K562 (cell line): ENCODE measurements around the gene LTA. TPM values are rescaled to one million over a fixed set of nuclear protein-coding genes. Genes with fewer than 3 reads are reported as not detected.
A peak's percentile ranks its signal among the peaks of the same experiment; 100 is the strongest.

Experiments used
- ARID3B ChIP-seq: fragments of 250-450 bp; sonication (Bioruptor Pico); IDR thresholded peaks from 2 replicates; pipeline ENCODE4 v1.4.0; 2020; ENCODE audit warnings: borderline replicate concordance
- CHD1 ChIP-seq: fragments of 200-600 bp; sonication (generic); IDR thresholded peaks from one replicate; pipeline ENCODE4 v1.6.1; 2012; ENCODE audit warnings: mild to moderate bottlenecking, moderate library complexity, low read length, inconsistent platforms
- E4F1 ChIP-seq: fragments of 250-450 bp; sonication (Bioruptor Pico); IDR thresholded peaks from 2 replicates; pipeline ENCODE4 v1.5.0; 2021; ENCODE audit warnings: mild to moderate bottlenecking, borderline replicate concordance
- EP400 ChIP-seq: fragments of 450-650 bp; IDR thresholded peaks from 2 replicates; pipeline ENCODE4 v1.6.1; 2017; ENCODE audit warnings: antibody characterized with exemption, mild to moderate bottlenecking, moderate library complexity
- GTF2A2 ChIP-seq: IDR thresholded peaks from 2 replicates; pipeline ENCODE4 v1.6.1; 2016; ENCODE audit warnings: mild to moderate bottlenecking, missing genetic modification characterization, missing compliant biosample characterization
- HMG20A ChIP-seq: fragments of 450-650 bp; formaldehyde crosslinking; conservative IDR thresholded peaks from 2 replicates; pipeline ENCODE4 v1.4.0; 2020; ENCODE audit warnings: mild to moderate bottlenecking, mixed read lengths
- MYC ChIP-seq, 2 experiments: fragments of 250-450 bp in 1 of 2; sonication (Bioruptor Pico) in 1 of 2; IDR thresholded peaks; 2 replicates each; pipeline versions ENCODE4 v1.5.1 to v1.6.1; 2012 to 2021; ENCODE audit warnings: low read depth in 2 of 2, borderline replicate concordance in 1 of 2, improper control_type of control experiment in 1 of 2, low read length in 1 of 2, mild to moderate bottlenecking in 1 of 2, moderate library complexity in 1 of 2
- PCBP2 ChIP-seq: fragments of 200-400 bp; formaldehyde crosslinking; IDR thresholded peaks from 2 replicates; pipeline ENCODE4 v1.6.1; 2018; ENCODE audit warnings: low read length, low read depth, mild to moderate bottlenecking, moderate library complexity; ENCODE audit not compliant: poor library complexity, severe bottlenecking
- RCOR1 ChIP-seq, 2 experiments: IDR thresholded peaks; 2 replicates each; pipeline ENCODE4 v1.6.1; 2012; ENCODE audit warnings: low read depth in 2 of 2, low read length in 2 of 2, borderline replicate concordance in 1 of 2, improper control_type of control experiment in 1 of 2
- RREB1 ChIP-seq: fragments of 250-450 bp; sonication (Bioruptor Pico); IDR thresholded peaks from 2 replicates; pipeline ENCODE4 v1.4.0; 2020
- ZC3H11A ChIP-seq: IDR thresholded peaks from 2 replicates; pipeline ENCODE4 v1.6.1; 2012; ENCODE audit warnings: low read depth, low read length, improper control_type of control experiment
- ZNF217 ChIP-seq: sonication (generic); formaldehyde crosslinking; IDR thresholded peaks from 2 replicates; pipeline ENCODE4 v1.8.0; 2022; ENCODE audit warnings: mild to moderate bottlenecking, missing genetic modification reagents
- ZNF395 ChIP-seq: fragments of 200-800 bp; sonication (Bioruptor generic); IDR thresholded peaks from 2 replicates; pipeline ENCODE4 v1.6.1; 2017; ENCODE audit warnings: missing genetic modification characterization, missing compliant biosample characterization
- ZNF445 ChIP-seq: fragments of 250-450 bp; sonication (Bioruptor Pico); IDR thresholded peaks from 2 replicates; pipeline ENCODE4 v1.4.0; 2020; ENCODE audit warnings: low read depth, mild to moderate bottlenecking, moderate library complexity
- polyA plus RNA-seq, 8 experiments: library from polyadenylated mRNA; depleted of rRNA in 4 of 8; stranded (reverse) in 5 of 8; unstranded in 3 of 8; fragments of >200 nt; fragmentation: Nextera tagmentation in 2 of 8; fragmentation: Illumina TruSeq in 1 of 8; extraction: Ambion mirVana in 2 of 8; extraction: Trizol in 1 of 8; gene quantifications; 2 replicates each; pipeline versions ENCODE4 v1.2.1 to v1.2.3, GENCODE V29; 2011 to 2014; ENCODE audit warnings: inconsistent platforms in 1 of 8, missing spikeins in 1 of 8
- total RNA-seq, 7 experiments: library from RNA; depleted of rRNA in 6 of 7; stranded (reverse); fragments of >200 nt in 6 of 7; fragmentation: Illumina TruSeq in 2 of 7; extraction: Trizol in 2 of 7; gene quantifications; 2 replicates each; pipeline versions ENCODE4 v1.2.1 to v1.2.3, GENCODE V29; 2011 to 2021; ENCODE audit warnings: low replicate concordance in 1 of 7

The LTA gene
- total and polyA plus RNA-seq, 9 of the 15 experiments (the other 6 are each of a cell fraction or from before 2014, with no cell fraction given): 0.80 TPM; not detected in 8

GRCh38 chr6:31559958-31560696, 12.0 kb upstream of the LTA start (continued):
- TF ChIP-seq ARID3B (CRISPR knock-in tag) (no peak), CHD1 (no peak), ZC3H11A (no peak), ZNF445 (CRISPR knock-in tag) (no peak), EP400 (peak; percentile 58), HMG20A (no peak), ZNF217 (CRISPR knock-in tag) (no peak), MYC (IDR thresholded peaks at IDR 0.05; ENCODE audit: low read depth, low read length) (peak; percentile 76), MYC (CRISPR knock-in tag; IDR thresholded peaks at IDR 0.05; ENCODE audit: borderline replicate concordance, low read depth) (no peak), RREB1 (CRISPR knock-in tag) (no peak), E4F1 (CRISPR knock-in tag) (no peak), GTF2A2 (tag) (no peak), RCOR1 (IDR thresholded peaks at IDR 0.05; ENCODE audit: borderline replicate concordance in 1 of 2, low read depth in 2 of 2, low read length in 2 of 2) (peak in 1 of 2 experiments; percentile 84; a peak in 1 of 4 replicates), PCBP2 (no peak), ZNF395 (CRISPR knock-in tag) (no peak)
